ENCODE measurements around the gene CD80. TPM values are rescaled to one million over a fixed set of nuclear protein-coding genes. Genes with fewer than 3 reads are reported as not detected.

The CD80 gene
- total RNA-seq, 1 donor, result not detected

- TF ChIP-seq CTCF (IDR thresholded peaks at IDR 0.05; ENCODE audit: insufficient read depth, low read length), result no peak
- H3K4me3 ChIP-seq (ENCODE audit: low read depth, low read length), result no peak overlapping the region
- no peak for DNase-seq (ENCODE audit: low read depth)
Measured at GRCh38 chr3:119541547-119541946, 17.9 kb downstream of the CD80 start.

- no peak for DNase-seq (ENCODE audit: low read depth)
- TF ChIP-seq CTCF (IDR thresholded peaks at IDR 0.05; ENCODE audit: insufficient read depth, low read length), result no peak
Measured at GRCh38 chr3:119538772-119539171, 20.6 kb downstream of the CD80 start.

GRCh38 chr3:119536757-119537156, 22.7 kb downstream of the CD80 start:
- no peak overlapping the region for H3K4me3 ChIP-seq (ENCODE audit: low read depth, low read length)
- TF ChIP-seq CTCF (IDR thresholded peaks at IDR 0.05; ENCODE audit: insufficient read depth, low read length), result no peak
- DNase-seq (ENCODE audit: low read depth), result no peak

More at GRCh38 chr3:119538772-119539171, 20.6 kb downstream of the CD80 start:
- no peak overlapping the region for H3K4me3 ChIP-seq (ENCODE audit: low read depth, low read length)

GRCh38 chr3:119534296-119534695, 25.1 kb downstream of the CD80 start:
- TF ChIP-seq CTCF (IDR thresholded peaks at IDR 0.05; ENCODE audit: insufficient read depth, low read length), result no peak
- H3K4me3 ChIP-seq (ENCODE audit: low read depth, low read length), result no peak overlapping the region
- DNase-seq (ENCODE audit: low read depth), result no peak

GRCh38 chr3:119531151-119531550, 28.3 kb downstream of the CD80 start:
- no peak for TF ChIP-seq CTCF (IDR thresholded peaks at IDR 0.05; ENCODE audit: insufficient read depth, low read length)
- DNase-seq (ENCODE audit: low read depth), result no peak
- no peak overlapping the region for H3K4me3 ChIP-seq (ENCODE audit: low read depth, low read length)

GRCh38 chr3:119530456-119530855, 29.0 kb downstream of the CD80 start:
- TF ChIP-seq CTCF (IDR thresholded peaks at IDR 0.05; ENCODE audit: insufficient read depth, low read length), result no peak
- H3K4me3 ChIP-seq (ENCODE audit: low read depth, low read length), result no peak overlapping the region
- DNase-seq (ENCODE audit: low read depth), result no peak

- TF ChIP-seq CTCF (IDR thresholded peaks at IDR 0.05; ENCODE audit: insufficient read depth, low read length), result no peak
- no peak overlapping the region for H3K4me3 ChIP-seq (ENCODE audit: low read depth, low read length)
Measured at GRCh38 chr3:119529883-119530282, 29.5 kb downstream of the CD80 start.

More at GRCh38 chr3:119529883-119530282, 29.5 kb downstream of the CD80 start:
- DNase-seq (ENCODE audit: low read depth), result peak; percentile 53

Measured in fibroblast of the aortic adventitia (primary cell).